A673 (cell line): ENCODE measurements around the gene ALPK3.

Experiments
- EZH2 ChIP-seq: fragments of 200-600 bp; sonication (generic); IDR thresholded peaks from 2 replicates; pipeline ENCODE4 v1.6.1; 2017; ENCODE audit warnings: borderline replicate concordance, low read depth, mild to moderate bottlenecking, mixed read lengths, antibody characterized with exemption, low read length; ENCODE audit not compliant: poor library complexity, severe bottlenecking
- TF ChIP-seq, protein P1 (sequence below): fragments of 300-800, 200-600 bp; sonication (generic); conservative IDR thresholded peaks from 2 replicates; pipeline ENCODE4 v1.5.1; 2017; ENCODE audit warnings: low read depth, mild to moderate bottlenecking, antibody characterized with exemption, low read length, moderate library complexity, mixed read lengths

DNA sequence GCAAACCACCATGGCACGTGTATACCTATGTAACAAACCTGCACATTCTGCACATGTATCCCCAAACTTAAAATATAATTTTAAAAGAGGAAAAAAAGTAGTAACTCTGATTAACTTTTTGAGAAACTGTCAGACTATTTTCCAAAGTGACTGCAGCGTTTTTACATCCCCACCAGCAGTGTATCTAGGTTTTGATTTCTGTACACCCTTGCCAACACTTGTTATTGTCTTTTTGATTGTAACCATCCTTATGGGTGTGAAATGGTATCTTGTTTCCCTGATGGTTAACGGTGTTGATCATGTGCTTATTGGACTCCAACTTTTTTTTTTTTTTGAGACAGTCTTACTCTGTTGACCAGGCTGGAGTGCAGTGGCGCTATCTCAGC, 23.0 kb upstream of the ALPK3 start:
- TF ChIP-seq, protein P1, sequence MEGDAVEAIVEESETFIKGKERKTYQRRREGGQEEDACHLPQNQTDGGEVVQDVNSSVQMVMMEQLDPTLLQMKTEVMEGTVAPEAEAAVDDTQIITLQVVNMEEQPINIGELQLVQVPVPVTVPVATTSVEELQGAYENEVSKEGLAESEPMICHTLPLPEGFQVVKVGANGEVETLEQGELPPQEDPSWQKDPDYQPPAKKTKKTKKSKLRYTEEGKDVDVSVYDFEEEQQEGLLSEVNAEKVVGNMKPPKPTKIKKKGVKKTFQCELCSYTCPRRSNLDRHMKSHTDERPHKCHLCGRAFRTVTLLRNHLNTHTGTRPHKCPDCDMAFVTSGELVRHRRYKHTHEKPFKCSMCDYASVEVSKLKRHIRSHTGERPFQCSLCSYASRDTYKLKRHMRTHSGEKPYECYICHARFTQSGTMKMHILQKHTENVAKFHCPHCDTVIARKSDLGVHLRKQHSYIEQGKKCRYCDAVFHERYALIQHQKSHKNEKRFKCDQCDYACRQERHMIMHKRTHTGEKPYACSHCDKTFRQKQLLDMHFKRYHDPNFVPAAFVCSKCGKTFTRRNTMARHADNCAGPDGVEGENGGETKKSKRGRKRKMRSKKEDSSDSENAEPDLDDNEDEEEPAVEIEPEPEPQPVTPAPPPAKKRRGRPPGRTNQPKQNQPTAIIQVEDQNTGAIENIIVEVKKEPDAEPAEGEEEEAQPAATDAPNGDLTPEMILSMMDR: no peak
- no peak for TF ChIP-seq EZH2
